HG02798 (cell line): ENCODE results near the gene RIPK4.
"Not testable (repeated sequence)": the region's sequence is repeated elsewhere in the genome, so short reads cannot be mapped to it uniquely, and the experiment has no call there.

Experiments
- ATAC-seq: cut with Tn5 transposase; IDR thresholded peaks from one replicate; pipeline ENCODE4 v1.9.1; 2021; ENCODE audit warnings: mild to moderate bottlenecking; ENCODE audit not compliant: unreplicated experiment, poor library complexity

The RIPK4 gene

GRCh38 chr21:41703857-41704501 is 62.9 kb downstream of the RIPK4 start:
- no peak for ATAC-seq

GRCh38 chr21:41701749-41702148 is 65.1 kb downstream of the RIPK4 start:
- no peak for ATAC-seq

GRCh38 chr21:41699311-41699710 is 67.5 kb downstream of the RIPK4 start:
- no peak for ATAC-seq

- no peak for ATAC-seq
These were observed 68.8 kb downstream of the RIPK4 start for GRCh38 chr21:41698071-41698470.

GRCh38 chr21:41695513-41695912 is 71.3 kb downstream of the RIPK4 start:
- ATAC-seq = no peak

- not testable (repeated sequence) for ATAC-seq
These were observed 72.8 kb downstream of the RIPK4 start for GRCh38 chr21:41694042-41694441.

GRCh38 chr21:41692185-41692565 is 74.7 kb downstream of the RIPK4 start:
- no peak for ATAC-seq

- ATAC-seq = no peak
These were observed 75.4 kb downstream of the RIPK4 start for GRCh38 chr21:41691205-41692184.
